Glutamatergic neuron (in vitro differentiated cells): ENCODE results near the gene SLC35F3. TPM values are rescaled to one million over a fixed set of nuclear protein-coding genes. Genes with fewer than 3 reads are reported as not detected.

Experiments
- DNase-seq: peaks from one replicate; pipeline ENCODE4 v3.0.0; 2022
- H3K27ac Mint-ChIP-seq: one replicate; pipeline ENCODE4 v1.8.0; 2020; ENCODE audit warnings: mild to moderate bottlenecking, mixed read lengths, inconsistent platforms; ENCODE audit not compliant: unreplicated experiment
- H3K27me3 Mint-ChIP-seq: one replicate; pipeline ENCODE4 v1.8.0; 2020; ENCODE audit warnings: mild to moderate bottlenecking, moderate library complexity, mixed read lengths, inconsistent platforms; ENCODE audit not compliant: unreplicated experiment
- H3K36me3 Mint-ChIP-seq: one replicate; pipeline ENCODE4 v1.8.0; 2020; ENCODE audit warnings: mild to moderate bottlenecking, mixed read lengths, inconsistent platforms; ENCODE audit not compliant: unreplicated experiment
- H3K4me1 Mint-ChIP-seq: one replicate; pipeline ENCODE4 v1.8.0; 2020; ENCODE audit warnings: mild to moderate bottlenecking, low read depth, mixed read lengths, inconsistent platforms; ENCODE audit not compliant: unreplicated experiment
- H3K4me3 Mint-ChIP-seq: one replicate; pipeline ENCODE4 v1.8.0; 2020; ENCODE audit warnings: mild to moderate bottlenecking, mixed read lengths, inconsistent platforms; ENCODE audit not compliant: unreplicated experiment
- H3K9me3 Mint-ChIP-seq: one replicate; pipeline ENCODE4 v1.8.0; 2020; ENCODE audit warnings: mild to moderate bottlenecking, moderate library complexity, mixed read lengths, inconsistent platforms; ENCODE audit not compliant: unreplicated experiment
- total RNA-seq: library from RNA; stranded (reverse); fragmentation: NEBNext Ultra II Directional; extraction: Animal tissue kit (Norgen Biotek cat#: 25700); gene quantifications from one replicate; pipeline ENCODE4 v1.2.1, GENCODE V29; 2021; ENCODE audit not compliant: unreplicated experiment
- TF ChIP-seq, protein P1 (sequence below): fragments of 200-600 bp; sonication (generic); IDR thresholded peaks from one replicate; pipeline ENCODE4 v1.5.0; 2021; ENCODE audit not compliant: partially characterized antibody, unreplicated experiment

SLC35F3 gene
- total RNA-seq, 1 donor from 2014 or later, result 0.98 TPM

DNA sequence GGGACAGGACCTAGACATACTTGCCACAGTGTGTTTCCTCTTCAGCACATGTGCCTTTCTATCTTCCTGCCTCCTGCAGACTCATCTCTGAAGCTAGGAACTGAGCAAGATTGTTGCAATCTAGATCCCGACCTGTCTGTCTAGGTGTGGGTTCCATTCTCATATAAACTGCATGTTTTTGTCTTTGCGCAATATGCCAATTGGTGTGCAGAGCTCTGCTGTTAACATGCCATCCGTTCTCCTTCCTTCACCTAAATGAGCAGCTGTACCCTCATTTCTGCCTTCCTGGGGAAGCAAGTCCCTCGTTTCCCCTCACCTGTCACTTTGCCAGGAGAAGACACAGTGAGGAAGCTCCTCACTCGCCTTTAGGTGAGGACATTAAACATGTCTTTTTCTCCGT, 55.5 kb downstream of the SLC35F3 start:
- H3K4me1 Mint-ChIP-seq, result no peaks in the 10 kb centered on the region
- H3K27ac Mint-ChIP-seq, result no peak overlapping the region
- H3K27me3 Mint-ChIP-seq, result peaks cover 2% of the 10 kb centered on the region
- TF ChIP-seq, protein P1, sequence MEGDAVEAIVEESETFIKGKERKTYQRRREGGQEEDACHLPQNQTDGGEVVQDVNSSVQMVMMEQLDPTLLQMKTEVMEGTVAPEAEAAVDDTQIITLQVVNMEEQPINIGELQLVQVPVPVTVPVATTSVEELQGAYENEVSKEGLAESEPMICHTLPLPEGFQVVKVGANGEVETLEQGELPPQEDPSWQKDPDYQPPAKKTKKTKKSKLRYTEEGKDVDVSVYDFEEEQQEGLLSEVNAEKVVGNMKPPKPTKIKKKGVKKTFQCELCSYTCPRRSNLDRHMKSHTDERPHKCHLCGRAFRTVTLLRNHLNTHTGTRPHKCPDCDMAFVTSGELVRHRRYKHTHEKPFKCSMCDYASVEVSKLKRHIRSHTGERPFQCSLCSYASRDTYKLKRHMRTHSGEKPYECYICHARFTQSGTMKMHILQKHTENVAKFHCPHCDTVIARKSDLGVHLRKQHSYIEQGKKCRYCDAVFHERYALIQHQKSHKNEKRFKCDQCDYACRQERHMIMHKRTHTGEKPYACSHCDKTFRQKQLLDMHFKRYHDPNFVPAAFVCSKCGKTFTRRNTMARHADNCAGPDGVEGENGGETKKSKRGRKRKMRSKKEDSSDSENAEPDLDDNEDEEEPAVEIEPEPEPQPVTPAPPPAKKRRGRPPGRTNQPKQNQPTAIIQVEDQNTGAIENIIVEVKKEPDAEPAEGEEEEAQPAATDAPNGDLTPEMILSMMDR, result no peak
- H3K4me3 Mint-ChIP-seq, result no peak overlapping the region
- H3K36me3 Mint-ChIP-seq, result peaks cover 11% of the 10 kb centered on the region
- no peak for DNase-seq
- H3K9me3 Mint-ChIP-seq, result peaks cover 5% of the 10 kb centered on the region

DNA sequence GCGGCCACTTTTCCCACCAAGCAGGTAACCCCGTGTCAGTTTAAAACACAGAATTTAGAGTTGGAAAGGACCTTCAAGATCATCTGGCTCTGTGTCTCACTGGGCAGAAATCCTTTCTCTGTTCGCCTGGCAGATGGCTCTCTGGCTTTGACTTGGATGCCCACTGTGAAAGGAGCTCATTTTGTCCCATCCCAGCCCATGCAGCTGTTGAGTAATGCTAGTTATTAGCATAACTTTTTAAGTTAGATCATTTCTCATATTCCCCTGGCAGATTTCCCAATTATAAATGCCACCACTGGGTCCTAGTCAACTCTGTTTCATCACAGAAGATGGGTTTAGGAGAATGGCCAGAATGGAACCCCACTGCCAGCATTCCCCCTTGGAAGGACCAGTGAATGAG, 55.9 kb downstream of the SLC35F3 start:
- H3K4me3 Mint-ChIP-seq, result no peak overlapping the region
- peaks cover 5% of the 10 kb centered on the region for H3K9me3 Mint-ChIP-seq
- H3K36me3 Mint-ChIP-seq, result peaks cover 11% of the 10 kb centered on the region
- DNase-seq, result no peak
- H3K27me3 Mint-ChIP-seq, result peaks cover 2% of the 10 kb centered on the region
- H3K27ac Mint-ChIP-seq, result no peak overlapping the region
- TF ChIP-seq, protein P1, result no peak
- no peaks in the 10 kb centered on the region for H3K4me1 Mint-ChIP-seq

DNA sequence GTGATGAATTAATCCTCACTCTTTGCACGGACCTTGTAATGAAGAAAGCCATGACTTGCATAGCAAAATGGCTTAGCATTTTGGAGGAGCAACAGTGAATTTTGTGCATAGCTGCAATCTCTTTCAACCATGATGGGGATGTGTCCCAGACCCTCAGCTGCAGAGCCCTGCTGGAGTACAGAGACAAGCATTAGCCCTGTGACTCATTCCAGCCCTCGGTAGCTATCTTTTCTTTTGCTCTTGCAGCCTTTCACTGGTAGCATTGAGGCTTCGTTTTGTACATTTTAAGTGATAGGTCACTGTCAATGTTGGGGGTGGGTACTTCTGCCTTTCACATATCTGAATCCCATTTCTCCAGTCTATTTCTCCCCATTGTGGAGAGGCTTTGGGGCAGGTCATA, 58.4 kb downstream of the SLC35F3 start:
- no peaks in the 10 kb centered on the region for H3K4me1 Mint-ChIP-seq
- TF ChIP-seq, protein P1, result no peak
- H3K36me3 Mint-ChIP-seq, result peaks cover 11% of the 10 kb centered on the region
- H3K4me3 Mint-ChIP-seq, result no peak overlapping the region
- DNase-seq, result no peak
- peaks cover 2% of the 10 kb centered on the region for H3K27me3 Mint-ChIP-seq
- H3K27ac Mint-ChIP-seq, result no peak overlapping the region
- peaks cover 2% of the 10 kb centered on the region for H3K9me3 Mint-ChIP-seq

DNA sequence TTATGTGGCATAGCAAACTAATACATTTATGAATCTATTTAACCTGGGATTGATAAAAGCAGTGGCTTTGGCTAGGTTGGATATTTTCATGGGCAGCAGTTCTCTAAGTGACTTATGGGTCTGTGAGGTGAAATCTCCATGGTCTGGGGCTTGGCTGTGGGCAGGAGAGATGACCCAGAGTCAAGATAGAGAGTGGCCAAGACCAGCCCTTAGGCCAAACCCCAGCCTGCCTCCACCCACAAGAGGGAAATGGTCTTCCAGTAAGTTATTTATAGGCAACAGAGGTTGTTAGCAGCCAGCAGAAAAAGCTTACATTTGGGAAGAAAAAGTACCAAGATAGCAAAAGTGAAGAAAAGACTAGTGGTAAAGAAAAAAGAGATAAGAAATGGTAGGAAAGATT, 61.4 kb downstream of the SLC35F3 start:
- H3K27me3 Mint-ChIP-seq, result peaks cover 2% of the 10 kb centered on the region
- H3K27ac Mint-ChIP-seq, result no peak overlapping the region
- no peaks in the 10 kb centered on the region for H3K4me1 Mint-ChIP-seq

DNA sequence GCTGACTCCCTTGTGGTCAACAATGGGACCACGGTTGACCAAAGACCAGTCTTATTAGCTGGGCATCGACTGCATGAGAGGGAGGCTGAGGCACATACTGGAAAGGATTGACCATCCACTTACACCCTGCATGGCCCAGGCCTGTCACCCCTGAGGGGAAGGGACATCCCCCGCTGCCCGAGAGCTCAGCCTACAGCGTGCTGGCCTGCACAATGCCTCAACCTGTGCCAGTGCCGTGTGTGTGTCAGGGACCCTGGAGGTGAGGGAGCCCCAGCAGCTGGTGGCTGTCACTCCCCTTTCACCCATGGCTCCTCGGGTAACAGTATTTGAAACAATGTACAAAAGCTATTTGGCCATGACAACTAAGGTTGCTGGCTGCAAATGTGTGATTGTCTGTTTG, 67.3 kb downstream of the SLC35F3 start:
- H3K36me3 Mint-ChIP-seq, result no peaks in the 10 kb centered on the region
- no peaks in the 10 kb centered on the region for H3K4me1 Mint-ChIP-seq
- TF ChIP-seq, protein P1, result no peak

More for the DNA sequence above, 61.4 kb downstream of the SLC35F3 start:
- TF ChIP-seq, protein P1, result no peak
- H3K4me3 Mint-ChIP-seq, result no peak overlapping the region
- no peak for DNase-seq
- peaks cover 7% of the 10 kb centered on the region for H3K36me3 Mint-ChIP-seq
- peaks cover 1% of the 10 kb centered on the region for H3K9me3 Mint-ChIP-seq

More for the DNA sequence above, 67.3 kb downstream of the SLC35F3 start:
- Mint-ChIP-seq H3K27ac (no peak overlapping the region), H3K27me3 (peaks cover 5% of the 10 kb centered on the region), H3K9me3 (peaks cover 1% of the 10 kb centered on the region), H3K4me3 (no peak overlapping the region)
- no peak for DNase-seq
